HG02642 (cell line): ENCODE results near the gene BSN.
"Not testable (repeated sequence)": the region's sequence is repeated elsewhere in the genome, so short reads cannot be mapped to it uniquely, and the experiment has no call there.

ENCODE experiments used
- ATAC-seq: cut with Tn5 transposase; IDR thresholded peaks from one replicate; pipeline ENCODE4 v1.9.1; 2021; ENCODE audit warnings: mild to moderate bottlenecking; ENCODE audit not compliant: unreplicated experiment, poor library complexity

Gene BSN

GRCh38 chr3:49534581-49535441, 19.5 kb upstream of the BSN start:
- ATAC-seq, result no peak

DNA sequence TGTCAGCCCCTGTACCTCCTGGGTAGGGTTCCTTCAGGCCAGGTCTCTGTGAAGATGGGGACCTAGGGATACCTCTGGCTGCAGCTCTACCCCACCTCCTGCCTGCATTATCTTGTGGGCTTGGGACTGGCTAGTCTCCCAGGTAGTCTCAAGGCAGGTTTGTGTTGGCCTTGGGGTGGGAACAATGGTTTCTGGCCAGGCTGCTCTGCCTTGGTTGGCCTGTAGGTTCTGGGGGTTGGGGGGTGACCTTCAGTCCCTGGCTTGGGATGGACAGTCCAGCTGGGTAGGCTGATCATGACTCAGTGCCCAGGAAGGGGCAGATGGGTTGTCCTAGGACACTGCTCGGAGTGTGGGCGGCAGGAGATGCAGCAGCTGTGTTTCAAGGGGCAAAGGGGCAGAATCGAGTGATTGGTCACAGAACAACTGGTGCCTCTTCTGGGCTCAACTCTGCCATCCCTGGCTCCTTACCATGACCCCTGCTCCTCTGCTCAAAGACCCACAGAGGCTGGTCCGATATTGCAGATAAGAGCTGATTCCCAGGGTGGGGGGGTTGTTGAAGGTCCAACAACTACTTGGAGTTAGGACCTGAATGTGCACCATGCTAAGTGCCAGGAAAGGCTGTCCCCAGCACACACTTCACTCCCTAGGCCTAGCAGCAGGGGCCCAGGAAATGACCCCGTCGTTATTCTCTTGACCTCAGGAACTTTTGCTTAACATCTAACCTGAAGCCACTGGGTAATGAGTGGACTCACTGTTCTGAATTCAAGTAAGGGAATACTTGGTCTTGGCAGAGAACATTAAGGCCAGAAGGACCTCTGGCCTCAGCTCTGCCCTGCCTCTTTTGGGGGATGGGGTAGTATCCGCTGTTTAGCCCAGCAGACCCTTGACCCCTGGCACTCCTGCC, 18.1 kb upstream of the BSN start:
- no peak for ATAC-seq

DNA sequence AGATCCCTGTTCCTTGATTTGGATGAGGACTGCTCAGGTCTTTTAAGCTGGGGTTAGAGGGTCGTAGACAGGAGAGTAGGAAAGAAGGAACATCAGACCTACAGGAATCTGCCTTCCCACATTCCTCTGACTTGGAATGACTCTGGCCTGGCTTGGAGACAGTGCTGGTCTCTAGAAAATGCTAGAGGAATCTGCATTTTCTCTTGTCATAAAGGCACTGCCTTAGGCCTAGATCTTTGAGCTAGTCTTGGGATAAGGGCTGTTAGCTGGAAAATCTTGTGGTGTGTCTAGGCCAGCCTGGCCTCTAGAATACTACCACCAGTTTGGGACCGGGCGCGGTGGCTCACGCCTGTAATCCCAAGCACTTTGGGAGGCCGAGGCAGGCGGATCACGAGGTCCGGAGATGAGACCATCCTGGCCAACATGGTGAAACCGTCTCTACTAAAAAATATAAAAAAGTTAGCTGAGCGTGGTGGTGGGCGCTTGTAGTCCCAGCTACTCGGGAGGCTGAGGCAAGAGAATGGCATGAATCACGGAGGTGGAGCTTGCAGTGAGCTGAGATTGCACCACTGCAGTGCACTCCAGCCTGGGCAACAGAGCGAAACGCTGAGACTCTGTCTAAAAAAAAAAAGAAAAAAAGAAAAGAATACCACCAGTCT, 17.3 kb upstream of the BSN start:
- ATAC-seq, result no peak

DNA sequence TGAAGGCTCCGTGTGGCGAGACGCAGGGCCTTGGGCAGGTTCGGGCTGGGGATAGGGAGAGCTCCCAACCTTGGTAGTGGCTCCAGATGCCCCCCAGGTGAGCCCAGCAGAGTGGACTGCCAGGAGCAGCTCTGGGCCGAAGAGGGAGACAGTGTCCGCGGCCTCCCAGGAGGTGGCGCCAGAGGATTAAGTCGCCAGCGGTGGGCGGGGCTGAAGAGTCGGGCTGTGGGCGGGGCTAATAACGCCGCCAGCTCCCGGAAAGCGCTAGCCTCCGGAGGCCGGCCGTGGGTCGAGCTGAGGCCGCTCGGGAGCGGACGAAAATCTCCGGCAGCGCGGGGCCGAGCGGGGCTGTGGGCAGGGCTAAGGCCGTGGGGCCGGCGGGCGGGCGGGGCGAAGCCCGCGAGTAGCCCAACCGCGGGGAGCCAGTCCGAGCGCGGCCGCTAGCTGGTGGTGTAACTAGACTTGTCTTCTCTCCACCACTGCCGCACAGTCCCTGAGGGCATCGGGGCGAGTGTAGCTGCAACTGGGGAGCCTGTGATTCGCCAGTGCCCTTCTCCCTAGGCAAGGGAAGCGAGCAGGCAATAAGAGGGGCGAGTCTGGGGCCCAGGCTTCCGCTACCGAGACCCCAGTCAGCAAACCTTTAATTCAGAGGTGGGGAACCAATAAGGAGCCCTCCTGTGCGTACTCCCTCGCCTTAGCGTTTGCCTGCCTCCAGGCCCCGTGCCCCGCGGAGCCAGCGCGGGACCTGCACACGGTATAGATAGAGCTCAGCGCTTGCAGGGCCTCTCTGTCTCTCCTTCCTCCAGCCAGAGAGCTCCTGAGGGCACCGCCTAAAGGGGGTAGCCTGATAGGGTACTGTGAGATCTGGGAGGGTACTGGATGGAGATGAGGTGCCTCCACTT, 14.4 kb upstream of the BSN start:
- ATAC-seq, result peak; percentile 93

- no peak for ATAC-seq
These were observed 2.2 kb upstream of the BSN start for GRCh38 chr3:49552087-49552486.

GRCh38 chr3:49553324-49553691, 969 bp upstream of the BSN start:
- ATAC-seq, result no peak

DNA sequence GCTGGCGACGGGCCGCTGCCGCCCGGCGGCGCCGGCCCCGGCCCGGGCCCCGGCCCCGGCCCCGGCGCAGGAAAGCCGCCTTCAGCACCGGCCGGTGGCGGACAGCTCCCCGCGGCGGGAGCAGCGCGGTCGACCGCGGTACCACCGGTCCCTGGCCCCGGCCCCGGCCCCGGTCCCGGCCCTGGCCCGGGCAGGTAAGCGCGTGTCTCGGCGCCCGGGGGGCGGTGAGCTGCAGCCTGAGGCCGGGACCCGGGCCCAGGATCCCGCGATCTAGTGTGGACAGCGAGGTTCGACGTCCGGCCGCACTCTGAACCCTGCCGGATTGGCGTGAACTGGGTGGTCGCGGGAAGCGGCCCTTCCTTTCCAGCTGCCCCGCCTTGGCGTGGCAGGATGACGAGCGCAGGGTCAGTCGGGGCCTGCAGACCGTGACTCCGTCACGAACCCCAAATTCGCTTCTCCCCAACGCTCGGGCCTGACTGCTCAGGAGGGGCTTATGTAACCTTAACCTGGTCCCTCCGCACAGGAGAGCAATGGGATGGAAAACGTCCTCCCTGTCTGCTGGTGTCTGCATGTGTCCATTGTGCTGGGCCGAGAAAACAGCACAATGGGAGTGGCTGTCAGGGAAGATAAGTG, 472 bp downstream of the BSN start:
- peak; percentile 62 for ATAC-seq

GRCh38 chr3:49556500-49557275, 2.4 kb downstream of the BSN start:
- no peak for ATAC-seq

GRCh38 chr3:49563040-49563578, 8.8 kb downstream of the BSN start:
- ATAC-seq, result no peak

- no peak for ATAC-seq
These were observed 9.5 kb downstream of the BSN start for GRCh38 chr3:49563766-49564165.

DNA sequence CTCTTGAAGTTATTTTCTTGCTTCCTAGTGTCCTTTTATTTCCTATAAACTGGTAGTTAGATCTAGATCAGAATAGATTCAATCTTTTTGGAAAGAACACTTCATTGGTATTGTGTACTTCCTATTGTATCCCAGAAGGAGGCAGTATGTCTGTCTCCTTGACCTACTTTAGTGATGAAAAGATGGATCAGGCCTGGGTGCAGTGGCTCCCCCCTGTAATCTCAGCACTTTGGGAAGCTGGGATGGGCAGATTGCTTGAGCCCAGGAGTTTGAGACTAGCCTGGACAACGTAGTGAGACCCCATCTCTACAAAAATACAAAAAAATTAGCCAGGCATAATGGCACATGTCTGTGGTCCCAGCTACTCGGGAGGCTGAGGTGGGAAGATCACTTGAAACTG, 12.0 kb downstream of the BSN start:
- ATAC-seq, result no peak

DNA sequence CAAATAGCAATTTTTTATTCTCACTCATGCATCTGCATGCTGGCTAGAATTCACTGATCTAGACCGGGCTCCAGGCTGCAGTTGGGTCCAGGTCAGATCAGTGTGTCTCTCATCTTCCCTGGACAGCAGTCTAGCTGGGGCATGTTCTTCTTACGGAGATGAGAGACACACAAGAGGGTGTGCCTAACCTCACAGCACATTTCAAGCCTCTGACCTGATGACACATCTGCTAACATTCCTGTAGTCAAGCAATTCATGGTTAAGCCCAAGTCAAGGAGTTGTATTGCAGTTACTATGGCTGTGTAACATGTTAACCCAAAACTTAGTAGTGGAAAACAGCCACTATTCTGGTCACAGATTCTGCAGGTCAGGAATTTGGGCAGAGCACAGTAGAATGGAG, 13.1 kb downstream of the BSN start:
- no peak for ATAC-seq

DNA sequence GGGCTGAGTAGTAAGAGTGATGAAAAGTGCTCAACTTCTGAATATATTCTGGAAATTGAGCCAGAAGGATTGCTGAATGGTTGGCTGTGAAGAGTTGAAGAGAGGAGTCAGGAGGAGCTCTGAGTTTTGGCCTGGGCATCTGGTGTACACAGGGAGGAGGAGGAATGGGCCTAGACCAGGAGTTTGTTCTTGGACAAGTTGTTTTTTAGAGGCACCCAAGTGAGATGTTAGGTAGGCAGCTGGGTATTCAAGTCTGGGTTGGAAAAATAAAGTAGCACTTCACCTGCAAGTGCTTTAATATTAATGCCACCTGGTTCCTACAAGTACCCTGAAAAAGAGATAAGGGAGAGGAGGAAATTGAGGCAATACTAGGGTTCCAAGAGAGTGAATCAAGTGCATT, 14.7 kb downstream of the BSN start:
- no peak for ATAC-seq

DNA sequence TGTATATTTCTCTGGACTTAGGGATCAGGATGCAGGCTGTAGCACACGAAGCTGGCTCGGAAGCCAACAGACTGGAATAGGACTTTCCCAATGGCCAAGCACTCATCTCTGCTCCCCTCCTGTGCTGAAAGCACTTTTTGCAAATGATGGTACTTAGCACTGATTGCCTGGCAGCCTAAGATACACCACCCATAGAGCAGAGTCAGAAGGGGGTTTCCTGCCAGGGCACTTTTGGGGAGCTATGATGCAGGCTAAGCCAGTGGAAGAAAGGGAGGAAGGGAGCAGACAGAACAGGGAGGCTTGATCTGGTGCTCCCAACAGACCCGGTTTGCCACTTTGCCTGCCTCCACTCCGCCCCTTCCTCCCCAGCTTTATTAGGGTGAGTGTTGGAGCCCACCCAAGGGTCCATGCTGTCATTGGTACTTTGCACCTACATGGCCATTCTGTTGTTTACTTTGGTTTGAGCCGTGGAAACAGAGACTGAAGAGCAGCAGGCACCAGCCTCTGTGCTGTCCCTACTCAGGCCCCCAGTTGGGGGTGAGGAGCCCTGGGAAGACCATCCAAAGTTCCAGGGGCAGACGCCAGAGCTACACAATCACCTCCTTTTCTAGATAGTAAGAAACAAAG, 15.9 kb downstream of the BSN start:
- no peak for ATAC-seq

- ATAC-seq, result no peak
These were observed 27.9 kb downstream of the BSN start for GRCh38 chr3:49582177-49582576.

DNA sequence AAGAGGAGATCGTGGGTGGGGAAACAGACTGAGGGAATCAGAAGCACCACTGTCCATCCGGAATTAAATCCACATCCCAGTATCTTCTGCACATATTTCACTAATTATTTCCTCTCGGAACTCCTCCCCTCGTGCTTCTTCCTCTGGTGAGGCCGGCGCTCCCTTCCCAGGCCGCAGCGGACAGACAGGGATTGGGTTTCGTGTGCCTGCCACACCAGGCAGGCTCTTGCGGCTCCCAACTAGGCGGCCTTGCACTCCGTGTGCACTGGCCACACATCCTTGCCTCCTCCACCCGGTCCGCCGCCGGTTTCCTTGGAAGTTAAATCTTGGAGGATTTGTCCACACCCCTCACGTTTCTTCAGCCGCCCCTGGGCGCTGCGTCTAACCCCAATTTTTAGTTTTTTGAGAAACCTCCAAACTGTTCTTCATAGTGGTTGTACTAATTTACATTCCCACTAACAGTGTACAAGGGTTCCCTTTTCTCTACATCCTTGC, 31.0 kb downstream of the BSN start:
- not testable (repeated sequence) for ATAC-seq

- ATAC-seq, result no peak
These were observed 37.3 kb downstream of the BSN start for GRCh38 chr3:49591615-49592014.

- no peak for ATAC-seq
These were observed 38.8 kb downstream of the BSN start for GRCh38 chr3:49593041-49593440.
